K562 (cell line): ENCODE measurements around the gene POT1. TPM values are rescaled to one million over a fixed set of nuclear protein-coding genes. Genes with fewer than 3 reads are reported as not detected.

Source experiments
- RERE ChIP-seq: sonication (generic); formaldehyde crosslinking; IDR thresholded peaks from 2 replicates; pipeline ENCODE4 v1.8.0; 2023; ENCODE audit warnings: missing genetic modification reagents, mild to moderate bottlenecking, borderline replicate concordance
- SUPT5H ChIP-seq: fragments of 450-650 bp; IDR thresholded peaks from 2 replicates; pipeline ENCODE4 v1.6.1; 2016
- ZNF584 ChIP-seq: fragments of 200-800 bp; sonication (Bioruptor generic); IDR thresholded peaks from 2 replicates; pipeline ENCODE4 v1.6.1; 2016; ENCODE audit warnings: low read depth, mild to moderate bottlenecking, missing genetic modification characterization, missing compliant biosample characterization
- polyA plus RNA-seq, 8 experiments: library from polyadenylated mRNA; depleted of rRNA in 4 of 8; stranded (reverse) in 5 of 8; unstranded in 3 of 8; fragments of >200 nt; fragmentation: Nextera tagmentation in 2 of 8; fragmentation: Illumina TruSeq in 1 of 8; extraction: Ambion mirVana in 2 of 8; extraction: Trizol in 1 of 8; gene quantifications; 2 replicates each; pipeline versions ENCODE4 v1.2.1 to v1.2.3, GENCODE V29; 2011 to 2014; ENCODE audit warnings: inconsistent platforms in 1 of 8, missing spikeins in 1 of 8
- total RNA-seq, 7 experiments: library from RNA; depleted of rRNA in 6 of 7; stranded (reverse); fragments of >200 nt in 6 of 7; fragmentation: Illumina TruSeq in 2 of 7; extraction: Trizol in 2 of 7; gene quantifications; 2 replicates each; pipeline versions ENCODE4 v1.2.1 to v1.2.3, GENCODE V29; 2011 to 2021; ENCODE audit warnings: low replicate concordance in 1 of 7

Gene POT1
- total and polyA plus RNA-seq, 9 of the 15 experiments (the other 6 are each of a cell fraction or from before 2014, with no cell fraction given) = 37.9 to 140 (median 63.6) TPM

- TF ChIP-seq SUPT5H = no peak
- no peak for TF ChIP-seq ZNF584 (CRISPR knock-in tag)
- no peak for TF ChIP-seq RERE (CRISPR knock-in tag)
These were observed 1.3 kb upstream of the POT1 start (continued) for GRCh38 chr7:124930655-124931597.
